ENCODE data around the gene STK38. TPM values are rescaled to one million over a fixed set of nuclear protein-coding genes. Genes with fewer than 3 reads are reported as not detected.

The STK38 gene
- total and polyA plus RNA-seq, 4 donors: 9.3 to 21.8 (median 12.3) TPM

DNA sequence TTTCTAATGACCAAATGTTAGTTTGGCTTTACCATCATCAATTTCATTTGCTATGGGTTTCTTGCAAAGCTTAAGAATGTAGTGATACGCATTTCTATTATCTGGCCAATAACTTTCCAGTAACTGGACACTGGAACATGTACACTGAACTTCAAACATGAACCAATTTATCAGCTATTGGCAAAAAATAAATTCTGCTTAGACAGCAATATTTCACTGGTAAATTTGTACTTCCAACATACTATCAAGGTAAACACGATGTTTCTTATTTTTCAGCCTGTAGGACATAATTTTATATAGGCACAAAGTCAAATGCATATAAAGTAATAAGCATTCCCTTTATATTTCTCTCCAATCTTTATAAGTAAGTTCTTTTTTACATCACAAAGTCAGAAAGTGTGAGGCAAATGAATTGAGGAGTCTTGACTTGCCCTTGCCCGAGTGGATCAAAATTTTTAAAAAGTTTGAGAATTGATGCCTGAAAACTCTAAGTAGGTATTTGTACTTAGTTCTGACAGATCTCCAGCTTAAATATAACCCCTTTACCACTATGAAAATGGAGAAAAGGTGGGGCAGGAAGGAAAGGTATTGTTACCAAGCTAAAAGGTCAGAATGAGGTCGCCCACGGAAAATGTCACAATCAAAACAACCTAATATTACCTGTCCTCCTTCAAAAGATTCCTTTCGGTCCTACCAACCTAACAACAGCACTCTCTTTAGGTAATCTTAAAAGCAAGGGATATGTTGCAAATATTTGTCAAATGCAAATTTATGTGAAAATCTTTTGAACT, 41.3 kb downstream of the STK38 start (continued):
- TF ChIP-seq RAD21 (IDR thresholded peaks at IDR 0.05) (no peak), SP1 (IDR thresholded peaks at IDR 0.05) (no peak), YY1 (IDR thresholded peaks at IDR 0.05) (no peak), TAF1 (conservative IDR thresholded peaks at IDR 0.05) (no peak), NR2F2 (IDR thresholded peaks at IDR 0.05) (no peak), CTCF (IDR thresholded peaks at IDR 0.05; ENCODE audit: low read depth, low read length, missing input control) (no peak)
- TF ChIP-seq, protein P1, sequence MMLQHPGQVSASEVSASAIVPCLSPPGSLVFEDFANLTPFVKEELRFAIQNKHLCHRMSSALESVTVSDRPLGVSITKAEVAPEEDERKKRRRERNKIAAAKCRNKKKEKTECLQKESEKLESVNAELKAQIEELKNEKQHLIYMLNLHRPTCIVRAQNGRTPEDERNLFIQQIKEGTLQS (IDR thresholded peaks at IDR 0.05): no peak
- TF ChIP-seq, protein P2, sequence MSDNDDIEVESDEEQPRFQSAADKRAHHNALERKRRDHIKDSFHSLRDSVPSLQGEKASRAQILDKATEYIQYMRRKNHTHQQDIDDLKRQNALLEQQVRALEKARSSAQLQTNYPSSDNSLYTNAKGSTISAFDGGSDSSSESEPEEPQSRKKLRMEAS (IDR thresholded peaks at IDR 0.05): no peak

GRCh38 chr6:36504982-36505381, 42.3 kb downstream of the STK38 start:
- DNase-seq (ENCODE audit: low spot score): no peak
- WGBS: over 99% methylated on average over 2 of the region's 2 CpGs
- no peak for TF ChIP-seq EGR1 (IDR thresholded peaks at IDR 0.05; ENCODE audit: low read depth in 2 of 2)
- no peak for TF ChIP-seq JUND (IDR thresholded peaks at IDR 0.05)
- TF ChIP-seq RXRA (IDR thresholded peaks at IDR 0.05): no peak
- no peak for TF ChIP-seq HNF4A (conservative IDR thresholded peaks at IDR 0.05)
- no peak for TF ChIP-seq GABPA (IDR thresholded peaks at IDR 0.05 in 1 of 2, conservative IDR thresholded peaks at IDR 0.05 in 1 of 2)
- TF ChIP-seq, protein P1 (IDR thresholded peaks at IDR 0.05): no peak
- TF ChIP-seq, protein P3, sequence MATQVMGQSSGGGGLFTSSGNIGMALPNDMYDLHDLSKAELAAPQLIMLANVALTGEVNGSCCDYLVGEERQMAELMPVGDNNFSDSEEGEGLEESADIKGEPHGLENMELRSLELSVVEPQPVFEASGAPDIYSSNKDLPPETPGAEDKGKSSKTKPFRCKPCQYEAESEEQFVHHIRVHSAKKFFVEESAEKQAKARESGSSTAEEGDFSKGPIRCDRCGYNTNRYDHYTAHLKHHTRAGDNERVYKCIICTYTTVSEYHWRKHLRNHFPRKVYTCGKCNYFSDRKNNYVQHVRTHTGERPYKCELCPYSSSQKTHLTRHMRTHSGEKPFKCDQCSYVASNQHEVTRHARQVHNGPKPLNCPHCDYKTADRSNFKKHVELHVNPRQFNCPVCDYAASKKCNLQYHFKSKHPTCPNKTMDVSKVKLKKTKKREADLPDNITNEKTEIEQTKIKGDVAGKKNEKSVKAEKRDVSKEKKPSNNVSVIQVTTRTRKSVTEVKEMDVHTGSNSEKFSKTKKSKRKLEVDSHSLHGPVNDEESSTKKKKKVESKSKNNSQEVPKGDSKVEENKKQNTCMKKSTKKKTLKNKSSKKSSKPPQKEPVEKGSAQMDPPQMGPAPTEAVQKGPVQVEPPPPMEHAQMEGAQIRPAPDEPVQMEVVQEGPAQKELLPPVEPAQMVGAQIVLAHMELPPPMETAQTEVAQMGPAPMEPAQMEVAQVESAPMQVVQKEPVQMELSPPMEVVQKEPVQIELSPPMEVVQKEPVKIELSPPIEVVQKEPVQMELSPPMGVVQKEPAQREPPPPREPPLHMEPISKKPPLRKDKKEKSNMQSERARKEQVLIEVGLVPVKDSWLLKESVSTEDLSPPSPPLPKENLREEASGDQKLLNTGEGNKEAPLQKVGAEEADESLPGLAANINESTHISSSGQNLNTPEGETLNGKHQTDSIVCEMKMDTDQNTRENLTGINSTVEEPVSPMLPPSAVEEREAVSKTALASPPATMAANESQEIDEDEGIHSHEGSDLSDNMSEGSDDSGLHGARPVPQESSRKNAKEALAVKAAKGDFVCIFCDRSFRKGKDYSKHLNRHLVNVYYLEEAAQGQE (IDR thresholded peaks at IDR 0.05): no peak
- no peak for TF ChIP-seq ZBTB33 (IDR thresholded peaks at IDR 0.05)
- TF ChIP-seq RAD21 (IDR thresholded peaks at IDR 0.05): no peak
- Histone ChIP-seq H3K4me3 (ENCODE audit: low read depth in 1 of 3, low read length in 3 of 3) (no peak overlapping the region), H3K9ac (ENCODE audit: low read depth in 1 of 2, low read length in 2 of 2) (no peak overlapping the region), H3K27me3 (ENCODE audit: control insufficient read depth in 4 of 4, insufficient read depth in 4 of 4, low read length in 3 of 4) (no peaks in the 10 kb centered on the region), H3K27ac (ENCODE audit: low read depth in 1 of 2, low read length in 2 of 2) (no peak overlapping the region), H3K36me3 (ENCODE audit: control insufficient read depth in 4 of 4, insufficient read depth in 3 of 4, low read depth in 1 of 4, low read length in 3 of 4) (peaks cover under 1 to 11% (median 2%) of the 10 kb centered on the region in 4 donors), H3K9me3 (ENCODE audit: control insufficient read depth in 4 of 4, low read length in 3 of 4) (no peaks in the 10 kb centered on the region), H3K4me1 (ENCODE audit: control insufficient read depth in 4 of 4, insufficient read depth in 4 of 4, low read length in 3 of 4) (no peaks in the 10 kb centered on the region)

Measured in liver (tissue), 9 donors.